GM03348 (cell line): Measurements from ENCODE around the gene HGS.
"Not testable (repeated sequence)": the region's sequence is repeated elsewhere in the genome, so short reads cannot be mapped to it uniquely, and the experiment has no call there.

Experiments used
- DNase-seq: peaks from one replicate; pipeline ENCODE4 v3.0.0; 2012; ENCODE audit warnings: low spot score

Gene HGS

DNA sequence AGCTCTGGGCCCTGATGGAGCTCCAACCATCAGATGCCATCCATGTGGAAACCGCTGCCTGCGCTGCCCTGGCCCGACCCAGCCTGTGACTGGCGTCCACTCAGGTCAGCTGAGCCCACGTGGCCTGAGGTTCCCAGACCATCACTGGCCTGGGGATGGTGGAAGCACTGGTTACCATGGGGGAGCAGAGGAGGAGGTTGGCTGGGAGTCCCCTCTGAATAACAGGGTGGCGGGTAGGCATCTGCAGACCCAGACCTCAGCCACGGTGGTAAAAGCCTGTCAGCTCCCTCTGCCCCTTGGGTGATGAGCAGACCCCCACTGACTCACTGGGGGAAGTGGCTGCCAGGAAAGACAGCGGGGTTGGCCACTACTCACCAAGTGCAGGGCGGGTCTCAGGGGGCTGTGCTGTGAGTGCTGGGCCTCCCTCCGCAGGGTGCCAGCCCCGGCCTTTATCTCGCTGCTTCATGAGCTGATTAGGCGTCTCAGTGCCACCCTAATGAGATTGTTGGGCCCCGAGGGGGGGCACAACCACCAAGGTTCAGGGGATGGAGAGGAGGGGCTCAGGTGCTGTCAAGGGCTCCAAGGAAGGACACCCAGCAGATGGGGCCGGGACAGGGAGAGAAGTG is 27.6 kb upstream of the HGS start, which contains the start of gene PDE6G:
TSS of gene PDE6G (minus strand) at position 425 of the 626 bp plus-strand sequence. CDS start 3,237 bp downstream, outside the sequence.
- DNase-seq = no peak

DNA sequence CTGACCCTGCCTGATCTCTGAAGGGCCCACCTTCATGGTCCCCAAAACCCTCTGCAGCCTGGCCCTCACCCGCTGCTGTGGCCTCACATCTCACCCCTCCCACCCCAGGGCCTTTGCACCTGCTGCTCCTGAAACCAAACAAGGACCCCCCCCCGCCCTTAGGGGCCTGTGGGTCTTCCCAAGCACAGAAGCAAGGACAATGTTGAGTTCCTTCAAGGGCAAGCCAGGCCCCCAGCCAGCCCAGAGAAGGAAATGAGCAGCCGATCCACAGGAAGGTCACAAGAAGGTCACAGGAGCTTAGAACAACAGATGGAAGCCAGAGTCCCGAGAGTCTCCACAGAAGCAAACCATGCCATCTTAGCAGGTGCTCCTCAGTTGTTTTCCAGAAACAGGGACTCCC is 27.0 kb upstream of the HGS start:
- DNase-seq = no peak

DNA sequence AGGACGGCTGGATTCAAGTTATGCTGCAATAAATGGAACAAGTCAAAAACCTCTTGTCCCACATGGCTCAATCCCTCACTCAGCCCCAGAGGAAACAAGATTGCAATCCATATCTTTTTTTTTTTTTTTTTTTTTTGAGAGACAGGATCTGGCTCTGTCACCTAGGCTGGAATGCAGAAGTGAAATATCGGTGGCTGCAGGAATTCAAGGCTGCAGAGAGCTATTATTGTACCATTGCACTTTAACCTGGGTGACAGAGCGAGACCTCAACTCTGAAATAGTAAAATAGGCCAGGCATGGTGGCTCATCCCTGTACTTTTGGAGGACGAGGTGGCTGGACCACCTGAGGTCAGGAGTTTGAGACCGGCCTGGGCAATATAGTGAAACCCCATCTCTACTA is 24.8 kb upstream of the HGS start:
- no peak for DNase-seq

DNA sequence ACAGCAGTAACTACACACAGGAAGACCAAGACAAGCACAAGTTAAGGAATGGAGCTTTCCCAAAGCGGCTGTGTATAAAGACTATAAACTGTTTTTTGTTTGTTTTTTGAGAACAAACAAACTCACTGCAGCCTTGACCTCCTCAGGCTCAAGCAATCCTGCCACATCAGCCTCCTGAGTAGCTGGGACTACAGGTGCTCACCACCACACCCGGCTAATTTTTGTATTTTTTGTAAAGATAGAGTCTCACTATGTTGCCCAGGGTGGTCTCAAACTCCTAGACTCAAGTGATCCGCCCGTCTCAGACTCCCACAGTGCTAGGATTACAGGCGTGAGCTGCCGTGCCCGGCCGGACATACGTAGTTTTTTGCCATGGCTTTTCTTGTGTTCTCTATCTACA is 23.4 kb upstream of the HGS start:
- no peak for DNase-seq

DNA sequence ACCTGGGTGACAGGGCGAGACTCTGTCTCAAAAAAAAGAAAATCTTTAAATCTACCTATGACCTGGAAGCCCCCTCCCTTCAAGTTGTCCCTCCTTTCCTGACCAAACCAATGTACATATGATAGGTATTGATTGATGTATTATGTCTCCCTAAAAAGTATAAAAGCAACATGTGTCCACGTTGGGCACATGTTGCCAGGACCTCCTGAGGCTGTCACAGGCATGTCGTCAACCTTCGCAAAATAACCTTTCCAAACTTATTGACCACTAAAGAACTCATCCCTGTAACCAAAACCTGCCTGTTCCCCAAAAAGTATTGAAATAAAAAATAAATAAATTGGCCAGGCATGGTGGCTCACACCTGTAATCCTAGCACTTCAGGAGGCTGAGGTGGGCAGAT is 21.8 kb upstream of the HGS start:
- DNase-seq = no peak

DNA sequence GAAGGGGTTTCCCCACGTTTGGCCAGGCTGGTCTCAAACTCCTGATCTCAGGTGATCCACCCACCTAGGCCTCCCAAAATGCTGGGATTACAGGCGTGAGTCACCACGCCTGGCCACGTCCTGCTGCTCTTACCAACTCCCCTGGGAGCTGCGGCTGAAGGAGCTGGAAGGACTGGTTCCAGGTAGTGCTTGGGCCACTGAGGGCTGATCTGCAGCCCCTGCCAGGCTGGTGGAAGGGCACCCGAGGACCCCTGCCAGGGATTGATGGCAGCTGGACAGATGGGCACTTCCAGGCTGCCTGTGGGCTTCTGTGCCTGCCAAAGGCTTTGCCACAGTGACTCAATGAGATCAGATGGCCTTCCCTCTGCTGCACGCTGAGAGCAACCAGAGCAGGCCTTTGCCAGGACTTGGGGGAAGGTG is 19.8 kb upstream of the HGS start:
- no peak for DNase-seq

DNA sequence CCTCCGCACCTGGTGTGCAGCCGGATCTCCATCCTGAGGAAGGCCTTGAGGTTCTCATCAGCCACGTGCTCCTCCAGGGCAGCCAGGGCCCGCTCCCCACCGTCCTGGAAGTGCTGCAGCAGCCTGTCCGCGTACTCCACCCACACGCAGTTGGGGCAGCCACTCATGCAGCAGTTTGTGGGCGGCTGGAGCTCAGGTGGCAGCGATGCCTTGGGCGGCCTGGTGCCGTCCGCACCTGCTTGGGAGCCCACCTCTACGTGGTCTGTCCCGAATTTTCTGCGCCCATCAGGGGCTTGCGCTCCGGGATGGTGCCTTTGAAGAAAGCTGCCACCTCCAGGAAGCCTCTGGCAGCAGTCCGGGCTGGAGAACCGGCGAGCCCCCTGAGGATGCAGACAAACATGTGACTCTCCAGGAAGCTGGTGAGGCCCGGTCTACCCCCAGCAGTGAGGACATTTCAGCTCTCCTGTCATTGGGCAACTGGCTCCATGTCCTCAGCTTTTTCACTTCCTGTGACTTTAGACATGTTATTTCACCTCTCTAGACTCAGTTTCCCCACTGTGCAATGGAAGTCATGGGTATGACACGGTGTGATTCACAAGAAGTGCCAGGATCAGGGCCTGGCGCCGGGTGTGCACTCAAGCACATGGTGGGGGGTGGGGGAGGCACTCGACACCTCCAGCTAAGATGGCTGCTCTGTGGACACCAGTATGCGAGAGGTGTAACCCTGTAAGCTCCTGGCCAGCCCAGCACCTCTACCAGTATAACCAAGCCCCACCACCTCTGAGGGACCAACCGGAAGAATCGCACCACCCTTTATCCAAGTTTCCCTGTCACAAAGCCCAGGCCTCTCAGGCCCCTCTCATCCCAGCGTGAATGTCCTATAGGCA is 18.4 kb upstream of the HGS start:
- peak; percentile 47 for DNase-seq

DNA sequence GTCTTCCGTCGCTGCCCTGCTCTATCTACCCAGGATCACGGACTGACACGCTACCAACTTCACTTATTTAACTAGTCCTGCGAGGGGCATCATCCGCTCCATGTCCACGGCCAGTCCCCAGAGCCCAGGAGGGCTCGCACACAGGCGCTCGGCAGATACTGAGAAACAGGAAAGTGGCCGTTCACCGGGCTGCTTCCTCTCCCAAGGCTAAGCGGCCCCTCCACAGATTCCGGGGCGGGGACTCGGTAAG is 17.8 kb upstream of the HGS start:
- DNase-seq = no peak

DNA sequence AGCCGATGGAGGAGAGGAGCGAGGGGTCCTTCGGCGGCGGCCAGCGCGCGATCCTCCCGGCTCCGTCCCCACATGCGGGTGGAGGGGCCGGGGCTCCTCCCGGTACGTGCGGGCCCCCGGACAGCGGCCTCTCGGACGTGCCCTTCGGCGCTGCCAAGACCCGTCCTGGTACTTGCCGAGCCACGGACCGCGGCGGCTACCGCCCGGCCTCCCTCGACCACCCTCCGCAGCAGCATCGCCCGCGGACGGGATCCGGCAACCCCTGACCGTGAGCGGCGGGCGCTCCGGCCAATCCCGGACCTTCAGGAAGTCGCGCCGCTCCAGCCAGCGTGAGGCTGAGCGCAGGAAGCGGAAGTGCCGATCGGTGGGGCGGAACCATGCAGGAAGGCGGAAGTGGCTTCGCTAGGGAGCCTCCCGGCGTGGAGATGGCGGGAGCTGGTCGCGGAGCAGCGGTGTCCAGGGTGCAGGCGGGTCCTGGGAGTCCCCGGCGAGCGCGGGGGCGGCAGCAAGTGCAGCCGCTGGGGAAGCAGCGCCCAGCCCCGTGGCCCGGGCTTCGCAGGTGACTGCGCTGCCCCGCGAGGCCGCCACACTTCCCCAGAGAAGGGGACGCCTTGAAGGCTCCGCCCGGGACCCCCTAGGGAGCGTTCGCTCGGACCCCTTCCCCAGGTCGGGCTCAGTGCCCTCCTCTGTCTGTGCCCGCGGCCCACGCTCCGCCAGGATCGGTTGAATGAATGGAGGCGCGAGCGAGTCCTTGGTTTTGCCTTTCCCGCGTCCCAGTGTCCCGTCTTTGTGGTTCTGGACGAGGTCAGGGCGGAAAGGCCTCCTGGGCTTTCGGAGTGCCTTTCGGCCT is 17.2 kb upstream of the HGS start, which contains the start of the genes CCDC137 and OXLD1:
TSS of gene CCDC137 (plus strand) at position 396 of the 850 bp plus-strand sequence. CDS start at position 426, 30 bp downstream.
TSS of gene OXLD1 (minus strand) at position 264 of the 850 bp plus-strand sequence. CDS start at position 236, 28 bp downstream.
- DNase-seq = peak; percentile 99

DNA sequence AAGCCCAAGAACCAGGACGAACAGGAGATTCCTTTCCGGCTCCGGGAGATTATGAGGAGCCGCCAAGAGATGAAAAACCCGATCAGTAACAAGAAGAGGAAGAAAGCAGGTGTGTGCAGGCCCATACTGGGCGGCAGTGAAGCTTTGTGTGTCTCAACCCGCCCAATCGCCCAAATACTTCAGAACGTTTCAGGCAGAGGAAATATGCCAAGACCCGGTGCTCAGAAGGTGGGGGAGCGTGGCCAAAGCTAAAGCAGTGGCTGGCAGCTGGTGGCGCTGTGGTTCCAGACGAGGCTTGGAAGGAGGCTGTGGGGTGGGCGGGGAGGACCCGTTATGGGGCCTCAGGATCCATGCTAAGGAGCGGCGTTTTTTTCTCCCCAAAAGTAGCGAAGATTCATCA is 16.1 kb upstream of the HGS start:
- DNase-seq = no peak

DNA sequence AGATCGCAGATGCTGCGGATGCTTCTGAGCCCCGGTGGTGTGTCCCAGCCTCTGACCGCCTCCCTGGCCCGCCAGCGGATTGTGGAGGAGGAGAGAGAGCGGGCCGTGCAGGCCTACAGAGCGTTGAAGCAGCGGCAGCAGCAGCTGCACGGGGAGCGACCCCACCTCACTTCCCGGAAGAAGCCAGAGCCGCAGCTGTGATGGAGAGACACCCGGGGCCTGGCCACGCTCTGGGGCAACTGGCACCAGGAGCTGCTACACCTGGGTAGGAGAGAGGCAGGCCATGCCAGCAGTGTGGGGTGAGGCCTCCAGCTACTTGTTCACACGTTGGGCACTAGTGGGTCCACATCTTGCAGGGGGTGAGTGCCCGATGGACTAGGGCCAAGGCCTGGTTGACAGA is 11.3 kb upstream of the HGS start:
- DNase-seq = no peak

DNA sequence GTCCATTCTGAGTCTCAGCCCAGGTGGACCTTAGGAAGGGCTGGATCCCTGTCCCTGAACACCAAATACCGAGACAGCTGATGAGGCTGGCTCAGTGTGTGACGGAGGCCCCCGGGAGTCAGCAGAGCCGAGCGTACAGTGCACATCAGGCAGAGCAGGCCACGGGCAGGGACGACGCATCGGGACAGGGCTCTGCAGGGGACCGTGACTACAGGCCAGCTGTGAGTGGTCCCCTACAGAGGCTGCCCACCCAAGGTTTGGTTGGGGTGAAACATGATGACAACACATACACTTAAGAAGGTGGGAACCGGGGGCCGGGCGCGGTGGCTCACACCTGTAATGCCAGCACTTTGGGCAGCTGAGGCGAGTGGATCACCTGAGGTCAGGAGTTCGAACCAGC is 10.9 kb upstream of the HGS start:
- DNase-seq = no peak

DNA sequence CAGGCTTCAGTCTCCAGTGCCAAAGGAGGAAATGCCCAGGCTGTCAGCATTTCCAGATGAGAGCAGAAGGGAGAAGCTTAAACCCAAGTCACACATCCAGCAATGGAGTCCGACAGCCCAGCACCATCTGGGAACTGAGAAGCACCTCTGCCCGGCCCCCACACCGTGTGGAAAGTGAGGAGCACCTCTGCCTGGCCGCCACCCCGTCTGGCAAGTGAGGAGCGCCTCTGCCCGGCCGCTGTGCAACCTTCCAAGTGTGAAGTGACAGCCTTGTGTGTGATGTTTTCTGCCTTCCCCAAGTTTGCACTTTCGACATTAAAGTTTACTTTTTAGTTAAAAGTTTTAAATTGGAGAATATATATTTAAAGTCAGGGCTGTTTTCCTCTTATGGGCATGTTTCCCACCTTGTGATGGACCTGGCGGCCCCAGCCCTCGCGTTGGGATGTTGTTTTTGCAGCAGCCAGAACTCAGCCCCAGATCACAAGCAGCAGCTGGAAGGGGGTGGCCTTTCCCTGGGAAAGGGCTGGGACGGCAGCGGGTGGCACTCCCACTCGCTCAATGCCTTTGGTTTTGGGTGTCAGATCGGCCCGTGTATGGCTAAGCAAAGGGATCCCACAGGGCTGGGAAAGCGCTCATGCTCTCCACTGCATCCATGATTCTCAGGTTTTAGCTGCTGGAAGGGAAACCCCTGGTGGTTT is 10.1 kb upstream of the HGS start:
- no peak for DNase-seq

DNA sequence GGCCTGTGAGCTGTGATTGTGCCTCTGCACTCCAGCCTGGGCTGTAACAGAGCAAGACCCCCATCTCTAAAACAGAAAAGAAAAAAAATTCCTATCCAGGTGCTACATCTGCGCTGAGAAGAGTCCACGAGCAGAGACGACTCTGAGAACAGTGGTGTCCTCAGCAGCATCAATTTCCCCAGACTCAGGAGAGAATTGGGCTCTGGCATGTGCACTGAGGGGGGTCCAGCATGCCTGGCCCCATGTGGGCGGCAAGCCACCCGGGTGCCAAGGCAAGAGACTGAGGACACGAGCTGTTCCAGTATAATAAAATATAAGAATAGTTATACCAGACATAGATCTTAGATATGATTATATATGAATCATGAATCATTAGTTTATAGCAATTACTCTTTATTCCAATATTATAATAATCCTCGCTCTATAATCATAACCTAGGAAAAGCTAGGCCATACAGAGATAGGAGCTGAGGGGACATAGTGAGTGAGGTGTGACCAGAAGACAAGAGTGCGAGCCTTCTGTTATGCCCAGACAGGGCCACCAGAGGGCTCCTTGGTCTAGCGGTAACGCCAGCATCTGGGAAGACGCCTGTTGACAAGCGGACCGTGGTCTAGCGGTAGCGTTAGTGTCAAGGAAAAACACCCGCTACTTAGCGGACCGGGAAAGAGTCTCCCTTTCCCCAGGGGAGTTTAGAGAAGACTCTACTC is 8.1 kb upstream of the HGS start:
- not testable (repeated sequence) for DNase-seq

DNA sequence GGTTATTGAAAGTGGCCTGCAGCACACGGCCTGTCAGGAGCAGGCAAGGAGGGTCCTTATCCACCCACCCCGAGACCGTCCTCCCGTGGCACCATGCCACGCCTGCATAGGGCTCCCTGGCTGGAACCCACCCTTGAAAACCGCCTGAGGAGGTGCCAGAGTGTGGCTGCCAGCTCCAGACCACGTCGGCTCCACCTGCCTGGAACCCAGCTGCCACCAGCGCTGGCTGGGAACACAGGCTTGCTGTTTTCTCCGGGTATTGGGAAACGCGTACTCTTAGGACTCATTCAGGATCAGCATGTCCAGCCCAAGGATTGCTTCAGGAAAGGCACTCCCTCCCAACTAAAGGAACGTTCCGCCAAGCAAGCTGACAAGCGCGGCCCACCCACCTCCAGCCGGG is 6.9 kb upstream of the HGS start:
- no peak for DNase-seq

DNA sequence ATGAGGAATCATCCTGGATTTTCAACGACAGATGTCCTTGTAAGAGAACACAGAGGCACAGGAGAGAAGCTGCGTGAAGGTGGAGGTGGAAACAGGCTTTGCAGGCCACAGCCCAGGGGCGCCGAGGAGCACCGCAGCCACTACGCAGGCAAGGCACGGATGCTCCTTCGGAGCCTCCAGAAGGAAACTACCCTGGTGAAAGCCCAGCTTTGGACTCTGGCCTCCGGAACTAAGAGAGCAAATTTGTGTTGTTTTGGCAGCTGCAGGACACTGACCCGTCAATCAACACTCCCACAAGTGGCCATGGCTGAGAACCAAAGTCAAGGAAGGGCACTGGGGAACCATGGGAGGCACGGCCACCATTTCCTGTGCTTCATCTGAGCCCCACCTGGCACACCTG is 3.7 kb upstream of the HGS start:
- no peak for DNase-seq

DNA sequence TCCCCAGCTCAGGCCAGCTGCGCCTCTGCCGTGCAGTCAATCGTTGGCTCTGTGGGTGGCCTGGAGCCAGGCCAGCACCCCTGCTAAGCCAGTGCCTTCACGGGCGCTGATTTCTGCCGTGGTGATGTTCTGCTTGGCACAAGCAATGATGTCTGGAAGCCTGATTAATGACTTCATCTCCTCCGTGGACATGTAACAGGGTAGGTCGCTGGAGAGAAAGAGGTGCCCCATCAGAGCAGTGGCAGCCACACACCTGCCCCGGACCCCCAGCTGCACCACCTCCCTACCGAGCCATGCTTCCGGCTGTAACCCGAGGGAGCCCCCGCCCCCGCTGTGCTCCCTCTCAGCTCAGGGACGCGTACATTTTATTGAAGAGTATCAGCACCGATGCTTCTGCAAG is 2.1 kb upstream of the HGS start:
- DNase-seq = no peak

DNA sequence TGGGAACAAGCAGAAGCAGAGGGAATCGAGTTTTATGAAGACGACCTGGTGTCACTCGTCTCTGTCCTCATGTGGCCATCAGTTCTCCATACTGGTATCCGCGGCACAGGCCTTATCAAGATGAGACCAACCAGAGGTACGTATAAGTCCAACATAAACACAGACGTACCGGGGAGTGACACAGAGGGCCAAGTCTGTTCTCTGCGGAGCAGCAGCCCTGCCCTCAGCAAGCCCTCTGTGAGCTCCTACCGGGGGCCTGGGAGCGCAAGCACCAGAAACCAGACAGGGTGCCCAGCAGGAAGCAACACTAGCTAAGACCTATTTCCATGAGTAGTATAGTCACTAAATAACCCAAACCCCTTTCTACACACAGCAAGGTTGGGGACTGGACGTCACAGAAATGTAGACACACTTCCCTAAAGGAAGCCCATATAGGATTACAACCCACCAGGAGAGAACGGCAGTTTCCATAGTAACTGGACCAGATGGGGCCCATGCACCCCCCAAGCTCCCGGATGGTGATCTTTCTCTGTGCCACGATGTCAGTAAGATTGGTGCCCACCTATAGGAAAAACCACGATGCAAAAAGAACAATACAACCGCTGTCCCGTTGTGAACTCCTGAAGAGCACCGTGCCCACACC is 1.1 kb upstream of the HGS start:
- no peak for DNase-seq

DNA sequence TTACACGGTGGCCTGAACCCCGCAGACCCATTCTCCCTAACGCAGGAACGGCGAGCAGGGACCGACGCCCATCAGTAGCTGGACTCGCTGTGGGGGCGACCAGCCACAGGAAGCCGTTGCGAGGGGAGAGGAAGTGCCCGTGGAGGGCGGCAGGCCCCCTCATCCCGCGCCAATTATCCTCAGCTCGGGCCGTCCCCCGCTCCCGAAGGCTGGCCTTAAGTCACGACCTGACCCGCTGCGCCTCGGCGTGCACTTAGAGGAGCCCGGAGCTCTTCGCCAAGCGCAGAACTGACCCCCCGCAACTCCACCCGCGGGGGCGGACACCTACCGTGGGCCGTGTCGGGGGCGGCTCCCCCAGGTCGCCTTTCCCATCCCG is 615 bp upstream of the HGS start:
- peak; percentile 38 for DNase-seq

DNA sequence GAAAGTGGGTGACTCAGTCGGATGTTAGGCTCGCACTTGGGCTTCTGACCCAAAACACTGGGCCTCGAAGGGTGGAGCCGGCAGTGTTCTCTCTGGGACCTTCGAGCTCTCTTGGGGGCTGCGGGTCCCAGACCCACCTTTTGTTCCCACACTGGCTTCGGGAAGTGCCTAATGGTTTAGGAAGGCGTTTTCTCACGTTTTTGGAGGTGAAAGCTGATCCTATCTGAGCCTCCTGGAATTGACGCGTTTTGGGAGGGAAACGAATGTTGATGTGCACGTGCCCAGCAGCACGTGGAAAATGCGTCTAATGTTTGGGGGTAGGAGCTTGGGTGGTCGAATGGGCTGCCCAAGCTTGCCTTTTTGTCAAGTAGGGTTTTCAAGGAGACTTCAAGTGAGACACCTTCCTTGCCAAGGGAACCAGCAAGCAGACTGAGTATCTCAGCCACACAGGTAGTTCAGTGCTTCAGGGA is 666 bp downstream of the HGS start:
- DNase-seq = no peak

DNA sequence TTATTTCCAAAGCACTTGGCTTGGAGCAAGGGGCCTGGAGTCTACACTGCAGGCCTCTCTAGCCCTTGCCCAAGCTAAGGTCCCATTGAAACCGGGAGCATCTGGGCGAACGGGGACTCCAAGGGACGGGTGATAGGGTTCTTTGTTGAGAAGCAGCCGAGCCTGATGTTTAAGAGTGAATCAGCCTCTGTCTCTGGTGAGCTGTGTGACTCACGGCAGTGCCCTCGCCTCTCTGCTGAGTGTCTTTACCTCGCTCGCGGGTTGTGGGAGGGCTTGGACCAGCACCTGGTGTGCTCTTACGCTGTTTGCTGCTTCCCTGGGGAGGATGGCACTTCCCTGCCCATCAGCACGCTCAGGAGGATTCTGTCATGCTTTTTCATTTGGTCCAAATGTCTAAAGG is 1.3 kb downstream of the HGS start:
- DNase-seq = peak; percentile 59
